ENCODE data around the gene SLAIN2. TPM values are rescaled to one million over a fixed set of nuclear protein-coding genes. Genes with fewer than 3 reads are reported as not detected.
A peak's percentile ranks its signal among the peaks of the same experiment; 100 is the strongest.
"Not testable (repeated sequence)": the region's sequence is repeated elsewhere in the genome, so short reads cannot be mapped to it uniquely, and the experiment has no call there.

SLAIN2 gene
- total and polyA plus RNA-seq, 2 experiments from 2014 or later, result 21.9 to 27.9 TPM

GRCh38 chr4:48314746-48315145 is 26.6 kb upstream of the SLAIN2 start:
- not testable (repeated sequence) for H3K4me1 ChIP-seq (ENCODE audit: insufficient read depth); H3K4me3 ChIP-seq; H3K4me3 Mint-ChIP-seq; H3K9me2 ChIP-seq (ENCODE audit: insufficient read depth); H3K36me3 ChIP-seq (ENCODE audit: insufficient read depth); H3K4me1 Mint-ChIP-seq; H3K9me3 Mint-ChIP-seq; H2AFZ ChIP-seq; H3F3A ChIP-seq (replicated peaks; ENCODE audit: low read depth); H3K79me2 ChIP-seq (replicated peaks; ENCODE audit: insufficient read depth); H3K27ac ChIP-seq (ENCODE audit: low read depth); H4K20me1 ChIP-seq (replicated peaks; ENCODE audit: insufficient read depth); DNase-seq (ENCODE audit: low spot score); H3K4me2 ChIP-seq; H3K36me3 Mint-ChIP-seq (ENCODE audit: low read depth); H3K27me3 Mint-ChIP-seq (ENCODE audit: insufficient read depth, low read depth, poor library complexity); H3K27ac Mint-ChIP-seq; H3K27me3 ChIP-seq (ENCODE audit: insufficient read depth); ATAC-seq

GRCh38 chr4:48315728-48316630 is 25.4 kb upstream of the SLAIN2 start:
- ATAC-seq, result peak; percentile 78
- Histone ChIP-seq H2AFZ (no peak overlapping the region), H4K20me1 (replicated peaks; ENCODE audit: insufficient read depth) (no peaks in the 10 kb centered on the region), H3K4me3 (no peak overlapping the region), H3K36me3 (ENCODE audit: insufficient read depth) (no peaks in the 10 kb centered on the region), H3K79me2 (replicated peaks; ENCODE audit: insufficient read depth) (no peaks in the 10 kb centered on the region), H3F3A (replicated peaks; ENCODE audit: low read depth) (no peaks in the 10 kb centered on the region), H3K9me2 (ENCODE audit: insufficient read depth) (no peaks in the 10 kb centered on the region), H3K4me1 (ENCODE audit: insufficient read depth) (no peaks in the 10 kb centered on the region), H3K4me2 (no peak overlapping the region), H3K27ac (ENCODE audit: low read depth) (no peak overlapping the region), H3K27me3 (ENCODE audit: insufficient read depth) (no peaks in the 10 kb centered on the region)
- H3K4me1 Mint-ChIP-seq, result no peaks in the 10 kb centered on the region; the same call in 2 of the 3 replicates
- peak; percentile 83 to 84 for TF ChIP-seq CTCF (conservative IDR thresholded peaks at IDR 0.05; ENCODE audit: low read depth in 2 of 2)
- no peak for TF ChIP-seq ETS1 (IDR thresholded peaks at IDR 0.05)
- TF ChIP-seq CREB1 (CRISPR knock-in tag; IDR thresholded peaks at IDR 0.05; ENCODE audit: low read depth), result no peak
- TF ChIP-seq ZNF114 (CRISPR knock-in tag; IDR thresholded peaks at IDR 0.05), result no peak
- no peaks in the 10 kb centered on the region for H3K36me3 Mint-ChIP-seq (ENCODE audit: low read depth)
- DNase-seq (ENCODE audit: low spot score), result peak; percentile 86
- H3K27me3 Mint-ChIP-seq (ENCODE audit: insufficient read depth, low read depth, poor library complexity), result peaks cover 2% of the 10 kb centered on the region
- H3K4me3 Mint-ChIP-seq, result no peak overlapping the region
- H3K9me3 Mint-ChIP-seq, result peaks cover 3% of the 10 kb centered on the region; the same call in 1 of the 3 replicates
- no peak overlapping the region for H3K27ac Mint-ChIP-seq

GRCh38 chr4:48321312-48321711 is 20.0 kb upstream of the SLAIN2 start:
- Histone ChIP-seq H3F3A (replicated peaks; ENCODE audit: low read depth) (no peaks in the 10 kb centered on the region), H3K27me3 (ENCODE audit: insufficient read depth) (no peaks in the 10 kb centered on the region), H3K36me3 (ENCODE audit: insufficient read depth) (no peaks in the 10 kb centered on the region), H4K20me1 (replicated peaks; ENCODE audit: insufficient read depth) (no peaks in the 10 kb centered on the region), H3K4me3 (no peak overlapping the region), H2AFZ (peak overlapping the region; percentile 15; the same call in 1 of the 2 replicates), H3K27ac (ENCODE audit: low read depth) (no peak overlapping the region), H3K4me2 (no peak overlapping the region), H3K79me2 (replicated peaks; ENCODE audit: insufficient read depth) (no peaks in the 10 kb centered on the region), H3K4me1 (ENCODE audit: insufficient read depth) (no peaks in the 10 kb centered on the region), H3K9me2 (ENCODE audit: insufficient read depth) (no peaks in the 10 kb centered on the region)
- H3K4me1 Mint-ChIP-seq, result no peaks in the 10 kb centered on the region
- no peak overlapping the region for H3K4me3 Mint-ChIP-seq
- H3K27ac Mint-ChIP-seq, result no peak overlapping the region
- H3K36me3 Mint-ChIP-seq (ENCODE audit: low read depth), result no peaks in the 10 kb centered on the region
- no peak for ATAC-seq
- H3K27me3 Mint-ChIP-seq (ENCODE audit: insufficient read depth, low read depth, poor library complexity), result peaks cover 2% of the 10 kb centered on the region
- no peak for DNase-seq (ENCODE audit: low spot score)
- no peaks in the 10 kb centered on the region for H3K9me3 Mint-ChIP-seq
- TF ChIP-seq JUNB (IDR thresholded peaks at IDR 0.05; ENCODE audit: unreplicated experiment) (no peak), ZNF462 (CRISPR knock-in tag; IDR thresholded peaks at IDR 0.05) (no peak), CREB1 (CRISPR knock-in tag; IDR thresholded peaks at IDR 0.05; ENCODE audit: low read depth) (no peak)

All from GM23338 (cell line).